Activated effector memory CD4-positive, alpha-beta T cell treated with anti-CD3 and anti-CD28 coated beads, Interleukin-2, amount 50 U/mL, for 16 hours (primary cell): ENCODE results near the gene CALCOCO1.
"Not testable (repeated sequence)": the region's sequence is repeated elsewhere in the genome, so short reads cannot be mapped to it uniquely, and the experiment has no call there.

Experiments
- DNase-seq: peaks from one replicate; pipeline ENCODE4 v3.0.0-alpha.2; 2020

Gene CALCOCO1

DNA sequence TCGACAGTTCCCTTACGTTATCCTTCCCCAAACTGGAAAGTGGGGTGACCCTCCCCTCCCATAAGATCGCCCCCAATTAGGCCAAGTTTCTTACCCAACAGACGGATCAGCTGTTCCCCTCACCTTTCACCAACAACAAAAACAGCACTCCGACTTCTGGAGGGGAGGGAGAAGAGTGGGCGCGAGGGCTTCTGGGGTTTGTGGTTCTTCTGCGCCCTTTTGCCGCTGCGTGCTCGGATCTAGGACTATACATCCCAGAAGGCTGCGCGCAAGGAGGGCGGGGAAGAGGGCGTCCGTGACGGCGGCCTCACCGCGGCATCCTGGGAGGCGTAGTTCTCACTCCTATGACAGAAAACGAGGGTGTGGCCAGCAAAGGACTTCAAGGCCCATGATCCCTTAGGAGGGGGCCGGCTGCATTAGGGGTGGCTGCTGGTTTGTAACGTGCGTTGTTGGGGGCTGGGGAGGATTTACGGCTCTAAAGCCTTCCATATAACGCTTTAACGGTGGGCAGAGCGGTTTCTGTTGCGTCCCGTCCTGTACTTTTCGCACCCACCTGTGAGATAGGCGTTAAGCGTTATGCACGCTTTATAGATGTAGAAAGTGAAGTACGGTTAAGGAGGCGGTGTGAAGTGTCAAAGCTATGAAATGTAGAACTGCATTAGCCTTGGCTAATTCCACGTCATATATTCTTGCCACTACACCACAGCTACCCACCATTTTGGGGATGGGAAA lies at the start of gene CALCOCO1:
CALCOCO1 (minus strand) TSS at position 143 of the 732 bp plus-strand sequence. CDS start 2,210 bp downstream, outside the sequence.
- peak; percentile 99 for DNase-seq

GRCh38 chr12:53776872-53777271 lies 49.6 kb upstream of the CALCOCO1 start:
- no peak for DNase-seq

GRCh38 chr12:53775478-53776145 lies 48.4 kb upstream of the CALCOCO1 start:
- no peak for DNase-seq

- DNase-seq = no peak
Observed at GRCh38 chr12:53770281-53770680, 43.0 kb upstream of the CALCOCO1 start.

DNA sequence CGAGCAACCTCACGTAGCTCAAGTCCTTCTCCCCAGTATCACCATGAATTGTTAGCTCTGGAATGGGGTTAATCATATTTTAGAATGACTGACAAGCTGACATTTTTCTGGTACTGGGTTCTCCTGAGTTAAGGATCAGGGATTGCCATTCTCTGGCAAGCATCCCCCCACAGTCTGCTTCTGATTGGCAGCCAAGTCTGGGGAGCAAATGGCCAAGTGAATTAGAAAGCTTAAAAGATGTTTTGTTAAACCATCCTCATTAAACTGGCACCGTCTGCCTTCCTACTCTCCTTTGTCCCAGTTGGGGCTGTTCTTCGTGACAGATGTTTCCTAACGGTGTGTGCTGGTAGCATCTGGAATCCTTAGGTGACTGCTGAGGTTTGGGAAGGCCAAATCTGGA lies 41.7 kb upstream of the CALCOCO1 start:
- no peak for DNase-seq

- no peak for DNase-seq
Observed at GRCh38 chr12:53766881-53767280, 39.6 kb upstream of the CALCOCO1 start.

GRCh38 chr12:53765891-53766290 lies 38.6 kb upstream of the CALCOCO1 start:
- DNase-seq = no peak

- no peak for DNase-seq
Observed at GRCh38 chr12:53764615-53765014, 37.4 kb upstream of the CALCOCO1 start.

- DNase-seq = not testable (repeated sequence)
Observed at GRCh38 chr12:53762793-53763192, 35.5 kb upstream of the CALCOCO1 start.

DNA sequence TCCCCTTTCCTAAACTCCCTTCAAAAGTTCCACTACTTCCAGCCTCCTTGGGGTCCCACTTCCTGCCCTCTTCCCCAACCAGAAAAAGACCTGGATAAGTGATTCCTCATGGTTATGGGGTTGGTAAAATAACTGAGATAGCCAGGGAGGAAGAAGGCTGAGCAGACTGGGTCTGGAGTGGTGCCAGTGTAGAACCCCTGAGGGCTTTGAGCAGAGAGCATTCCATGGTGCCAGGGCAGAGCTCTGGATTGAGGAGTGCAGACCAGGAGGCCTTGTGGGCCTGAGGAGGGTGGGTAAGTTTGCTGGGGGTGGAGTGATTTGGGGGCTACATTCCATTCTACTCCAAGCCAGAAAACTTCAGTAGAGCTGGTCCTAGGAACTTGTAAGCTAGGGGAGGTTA lies 34.1 kb upstream of the CALCOCO1 start:
- DNase-seq = no peak

GRCh38 chr12:53759261-53759660 lies 32.0 kb upstream of the CALCOCO1 start:
- no peak for DNase-seq

- no peak for DNase-seq
Observed at GRCh38 chr12:53758730-53759103, 31.5 kb upstream of the CALCOCO1 start.

DNA sequence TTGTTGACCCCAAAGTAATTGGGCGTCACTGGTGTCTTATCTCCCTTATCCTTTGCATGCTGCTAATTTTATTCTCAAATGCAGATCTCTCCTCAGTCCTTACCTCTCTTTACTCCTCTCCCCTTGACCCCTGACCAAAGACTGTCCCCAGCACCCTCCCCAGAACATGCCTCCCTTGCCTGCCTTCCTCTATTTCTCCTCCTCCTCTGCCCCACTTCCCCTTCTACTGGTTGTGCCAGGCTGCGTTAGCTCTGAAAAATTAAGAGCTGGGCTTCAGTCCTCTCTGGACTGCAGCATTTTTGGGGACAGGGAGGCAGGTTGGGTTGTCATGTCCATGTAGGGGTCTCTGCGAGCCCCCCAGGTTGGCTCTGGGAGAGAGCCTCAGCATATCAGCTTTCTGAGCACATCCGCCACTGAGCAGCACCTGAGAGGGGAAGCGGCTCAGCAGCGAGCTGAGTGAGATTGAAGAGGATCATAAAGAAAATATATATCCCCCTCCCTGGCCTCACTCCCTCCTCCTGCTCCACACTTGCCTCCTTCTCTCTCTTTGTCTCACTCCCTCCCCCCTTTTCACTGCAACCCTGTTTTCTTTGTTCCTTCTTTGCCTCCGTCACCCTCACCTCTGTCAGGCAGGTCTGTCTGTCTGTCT lies 31.0 kb upstream of the CALCOCO1 start:
- DNase-seq = no peak

- DNase-seq = peak; percentile 93
Observed at GRCh38 chr12:53757101-53757770, 30.0 kb upstream of the CALCOCO1 start.

DNA sequence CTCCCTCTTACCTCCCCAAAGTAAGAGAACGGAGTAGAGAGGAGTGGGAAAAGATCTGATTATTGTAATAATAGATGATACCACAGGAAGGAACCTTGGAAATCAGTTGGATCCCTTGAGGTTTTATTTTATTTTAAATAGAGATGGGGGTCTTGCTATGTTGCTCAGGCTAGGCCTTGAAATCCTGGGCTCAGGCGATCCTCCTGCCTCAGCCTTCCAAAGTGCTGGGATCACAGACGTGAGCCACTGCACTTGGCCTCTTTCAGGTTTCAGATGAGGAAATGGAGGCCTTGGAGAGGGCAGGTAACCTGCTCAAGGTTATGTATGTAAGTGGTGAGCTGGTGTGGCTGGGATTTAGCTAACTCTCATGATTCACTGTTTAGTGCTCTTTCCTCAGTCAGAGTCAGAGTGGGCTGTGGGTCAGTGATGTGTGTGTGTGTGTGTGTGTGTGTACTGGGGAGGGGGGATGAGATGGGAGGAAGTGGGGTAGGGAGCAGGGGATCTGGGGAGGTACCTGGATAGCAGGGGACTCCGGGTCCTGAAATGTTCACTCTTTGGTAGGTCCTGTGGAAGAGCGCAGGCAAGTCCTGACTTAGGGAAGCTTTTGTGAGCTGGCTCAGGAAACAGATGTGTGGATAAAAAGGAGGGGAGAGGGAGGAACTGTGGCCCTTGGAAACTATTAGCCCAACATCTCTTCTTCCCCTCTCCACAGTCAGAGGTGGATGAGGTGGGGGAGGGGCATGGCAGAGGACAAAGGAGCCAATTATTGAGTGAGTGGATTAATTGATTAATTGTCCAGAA lies 29.2 kb upstream of the CALCOCO1 start:
- no peak for DNase-seq

- no peak for DNase-seq
Observed at GRCh38 chr12:53755893-53756292, 28.6 kb upstream of the CALCOCO1 start.

DNA sequence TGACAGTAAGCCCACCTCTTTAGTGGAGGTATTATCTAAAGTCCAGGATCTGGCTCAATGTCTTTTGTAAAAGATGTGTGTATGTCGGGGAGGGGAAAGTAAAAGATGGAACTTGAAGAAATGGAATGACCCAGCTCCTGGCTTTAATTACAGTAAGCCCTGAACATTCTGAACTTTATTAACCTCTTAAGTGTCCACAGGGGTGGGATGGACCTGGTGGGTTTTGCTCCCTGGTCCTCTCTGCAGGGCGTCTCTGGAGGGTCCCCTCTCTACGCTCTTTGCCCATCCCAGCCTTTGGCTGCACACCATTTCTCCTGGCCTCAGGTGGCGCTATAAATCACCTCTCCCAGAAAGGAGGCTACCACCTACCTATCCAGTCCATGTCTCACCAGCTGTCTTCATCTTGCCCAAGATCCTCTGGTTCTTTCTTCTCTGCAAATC lies 28.2 kb upstream of the CALCOCO1 start:
- no peak for DNase-seq

GRCh38 chr12:53754633-53755264 lies 27.5 kb upstream of the CALCOCO1 start:
- no peak for DNase-seq

DNA sequence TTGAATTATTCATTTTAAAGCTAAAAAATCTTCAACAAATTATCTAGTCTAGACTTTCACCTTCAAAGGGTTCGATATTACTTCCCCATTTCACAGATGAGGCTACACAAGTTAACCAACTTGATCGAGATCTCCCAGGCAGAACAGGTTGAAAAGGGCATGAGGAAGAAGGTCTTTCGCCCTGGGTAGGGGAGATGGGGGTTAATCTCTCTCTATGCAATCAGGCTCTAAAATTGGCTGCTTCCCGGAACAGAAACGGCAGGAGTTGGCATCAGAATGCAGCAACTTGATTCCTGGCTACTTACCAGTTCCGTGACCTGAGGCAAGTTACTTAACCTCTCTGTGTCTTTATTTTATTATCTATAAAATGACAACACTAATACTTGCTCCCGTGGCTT lies 26.9 kb upstream of the CALCOCO1 start:
- no peak for DNase-seq

GRCh38 chr12:53752621-53753020 lies 25.4 kb upstream of the CALCOCO1 start:
- no peak for DNase-seq

DNA sequence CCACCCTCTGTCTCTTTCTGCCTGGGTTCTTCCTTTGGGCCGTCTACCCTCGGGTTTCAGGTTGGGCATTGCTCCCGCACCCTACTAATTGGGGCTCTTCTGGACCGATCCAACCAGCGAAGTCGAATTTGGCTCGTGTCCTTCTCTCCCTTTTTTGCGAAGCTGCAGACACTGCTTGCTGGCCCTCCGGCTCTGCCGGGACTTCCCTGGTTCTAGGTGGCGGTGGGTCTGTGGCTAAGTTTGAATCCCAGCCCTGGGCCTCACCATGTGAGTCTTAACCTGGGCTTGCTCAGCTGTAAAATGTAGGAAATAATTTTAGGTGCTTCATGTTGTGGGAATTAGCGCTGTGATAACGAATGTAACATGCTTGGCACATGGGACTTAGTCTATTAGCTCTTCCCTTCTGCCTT lies 24.9 kb upstream of the CALCOCO1 start:
- DNase-seq = no peak
